Tibial nerve (tissue), 4 donors: ENCODE data around the gene HSPG2. TPM values are rescaled to one million over a fixed set of nuclear protein-coding genes. Genes with fewer than 3 reads are reported as not detected.

Experiments
- DNase-seq, 2 donors: peaks; one replicate each; pipeline ENCODE4 v3.0.0-alpha.2; 2019; ENCODE audit warnings: low spot score in 2 of 2
- H3K27ac ChIP-seq, 4 donors: fragments of 200-600 bp; sonication (generic) in 3 of 4; one replicate each; pipeline ENCODE4 v1.5.1; 2017 to 2019; ENCODE audit warnings: mild to moderate bottlenecking in 1 of 4
- H3K27me3 ChIP-seq, 2 donors: fragments of 200-600 bp; sonication (generic) in 1 of 2; one replicate each; pipeline versions ENCODE4 v1.5.1 to v1.6.0; 2017 to 2019
- H3K36me3 ChIP-seq, 3 donors: fragments of 200-600 bp; sonication (generic); one replicate each; pipeline ENCODE4 v1.5.1; 2018 to 2019
- H3K4me1 ChIP-seq, 4 donors: fragments of 200-600 bp; sonication (generic) in 3 of 4; one replicate each; pipeline ENCODE4 v1.5.1; 2017 to 2019
- H3K4me3 ChIP-seq, 4 donors: fragments of 200-600 bp; sonication (generic) in 3 of 4; one replicate each; pipeline ENCODE4 v1.5.1; 2017 to 2019; ENCODE audit warnings: mild to moderate bottlenecking in 1 of 4, moderate library complexity in 1 of 4
- H3K9me3 ChIP-seq, 4 donors: fragments of 200-600 bp; sonication (generic) in 3 of 4; one replicate each; pipeline ENCODE4 v1.5.1; 2017 to 2019
- EP300 ChIP-seq, 2 donors: sonication (generic); formaldehyde crosslinking; IDR thresholded peaks; one replicate each; pipeline ENCODE4 v1.6.1; 2017; ENCODE audit warnings: antibody characterized with exemption in 2 of 2, mild to moderate bottlenecking in 1 of 2
- POLR2A ChIP-seq, 2 donors: fragments of 450-650 bp; IDR thresholded peaks; one replicate each; pipeline ENCODE4 v1.6.1; 2017; ENCODE audit warnings: antibody characterized with exemption in 2 of 2, mild to moderate bottlenecking in 2 of 2, moderate library complexity in 2 of 2
- WGBS, 2 donors: methylation state at CpG; one replicate each; pipeline ENCODE4 v1.1.5; 2018; 5-methylcytosine and 5-hydroxymethylcytosine counted together
- total RNA-seq, 4 donors: library from RNA; depleted of rRNA; stranded (reverse); fragments of >200 nt; gene quantifications; one replicate each; pipeline ENCODE4 v1.1.0, GENCODE V29; 2016
- TF ChIP-seq, protein P1 (sequence below), 5 experiments: fragments of 200-600 bp in 3 of 5; fragments of 450-650 bp in 2 of 5; sonication (generic) in 3 of 5; IDR thresholded peaks; one replicate each; pipeline ENCODE4 v1.5.1; 2016 to 2019; ENCODE audit warnings: antibody characterized with exemption in 5 of 5, mild to moderate bottlenecking in 3 of 5, moderate library complexity in 2 of 5

The HSPG2 gene
- total RNA-seq, 4 donors from 2014 or later = 292 to 486 (median 404) TPM

DNA sequence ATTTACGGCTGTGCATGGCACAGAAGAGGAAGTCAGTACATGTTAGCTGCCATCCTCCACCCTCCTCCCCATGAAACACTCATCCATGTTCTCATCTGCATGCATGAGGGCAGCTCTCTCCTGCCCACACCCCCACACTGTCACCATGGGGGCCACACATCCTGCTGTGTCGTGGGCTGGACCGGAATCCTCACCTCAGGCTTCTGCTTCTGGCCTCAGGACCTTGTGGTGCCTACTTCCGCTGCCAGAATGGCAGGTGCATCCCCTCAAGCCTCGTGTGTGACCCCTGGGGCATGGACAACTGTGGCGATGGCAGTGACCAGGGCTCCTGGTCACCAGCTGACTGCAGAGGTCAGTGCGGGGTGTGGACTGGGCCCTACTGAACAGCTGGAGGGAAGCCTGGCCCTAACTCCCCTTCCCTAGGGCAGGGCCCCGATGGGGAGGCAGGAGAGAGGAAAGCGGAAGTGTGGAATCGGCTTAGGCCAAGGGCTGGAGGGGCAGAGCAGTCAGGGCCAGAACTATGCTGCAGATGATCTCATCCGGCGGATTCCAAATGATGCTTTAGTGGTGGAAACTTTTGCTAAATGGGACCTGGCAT is 121.3 kb downstream of the HSPG2 start:
- Histone ChIP-seq H3K9me3 (no peaks in the 10 kb centered on the region), H3K27ac (no peak overlapping the region), H3K27me3 (peaks cover 0 to 17% of the 10 kb centered on the region in 2 donors), H3K4me1 (peaks cover 0 to 18% (median 3%) of the 10 kb centered on the region in 4 donors), H3K36me3 (peaks cover 0 to 12% (median 0%) of the 10 kb centered on the region in 3 donors), H3K4me3 (no peak overlapping the region)
- no peak for DNase-seq
- TF ChIP-seq POLR2A (IDR thresholded peaks at IDR 0.05) (no peak), EP300 (IDR thresholded peaks at IDR 0.05) (no peak)
- TF ChIP-seq, protein P1, sequence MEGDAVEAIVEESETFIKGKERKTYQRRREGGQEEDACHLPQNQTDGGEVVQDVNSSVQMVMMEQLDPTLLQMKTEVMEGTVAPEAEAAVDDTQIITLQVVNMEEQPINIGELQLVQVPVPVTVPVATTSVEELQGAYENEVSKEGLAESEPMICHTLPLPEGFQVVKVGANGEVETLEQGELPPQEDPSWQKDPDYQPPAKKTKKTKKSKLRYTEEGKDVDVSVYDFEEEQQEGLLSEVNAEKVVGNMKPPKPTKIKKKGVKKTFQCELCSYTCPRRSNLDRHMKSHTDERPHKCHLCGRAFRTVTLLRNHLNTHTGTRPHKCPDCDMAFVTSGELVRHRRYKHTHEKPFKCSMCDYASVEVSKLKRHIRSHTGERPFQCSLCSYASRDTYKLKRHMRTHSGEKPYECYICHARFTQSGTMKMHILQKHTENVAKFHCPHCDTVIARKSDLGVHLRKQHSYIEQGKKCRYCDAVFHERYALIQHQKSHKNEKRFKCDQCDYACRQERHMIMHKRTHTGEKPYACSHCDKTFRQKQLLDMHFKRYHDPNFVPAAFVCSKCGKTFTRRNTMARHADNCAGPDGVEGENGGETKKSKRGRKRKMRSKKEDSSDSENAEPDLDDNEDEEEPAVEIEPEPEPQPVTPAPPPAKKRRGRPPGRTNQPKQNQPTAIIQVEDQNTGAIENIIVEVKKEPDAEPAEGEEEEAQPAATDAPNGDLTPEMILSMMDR (IDR thresholded peaks at IDR 0.05) = no peak
- WGBS, 2 donors = 56 to 58% methylated on average over 12 of the region's 12 CpGs

GRCh38 chr1:21814981-21815582 is 122.0 kb downstream of the HSPG2 start:
- Histone ChIP-seq H3K36me3 (peaks cover 0 to 7% (median 0%) of the 10 kb centered on the region in 3 donors), H3K4me1 (peaks cover 0 to 18% (median 3%) of the 10 kb centered on the region in 4 donors), H3K4me3 (no peak overlapping the region), H3K27me3 (peaks cover 0 to 17% of the 10 kb centered on the region in 2 donors), H3K27ac (no peak overlapping the region), H3K9me3 (no peaks in the 10 kb centered on the region)
- no peak for DNase-seq
- TF ChIP-seq POLR2A (IDR thresholded peaks at IDR 0.05) (no peak), EP300 (IDR thresholded peaks at IDR 0.05) (no peak)
- WGBS, 2 donors = 91 to 95% methylated on average over 15 of the region's 15 CpGs

- DNase-seq = no peak
- peaks cover 0 to under 1% (median 0%) of the 10 kb centered on the region in 3 donors for H3K36me3 ChIP-seq
- TF ChIP-seq, protein P1 (IDR thresholded peaks at IDR 0.05) = peak; percentile 26 to 51 (median 45)
- no peak for TF ChIP-seq EP300 (IDR thresholded peaks at IDR 0.05)
- H3K27ac ChIP-seq = no peak overlapping the region
- peaks cover 0 to 18% (median 3%) of the 10 kb centered on the region in 4 donors for H3K4me1 ChIP-seq
- 21 to 23% methylated on average over 51 to 55 of the region's 65 CpGs for whole genome bisulfite sequencing, 2 donors
- no peaks in the 10 kb centered on the region for H3K9me3 ChIP-seq
- peaks cover 0 to 17% of the 10 kb centered on the region in 2 donors for H3K27me3 ChIP-seq
- H3K4me3 ChIP-seq = peak overlapping the region in 3 of 4 donors; percentile 9 to 40 (median 31)
Measured at GRCh38 chr1:21814241-21814918, 122.7 kb downstream of the HSPG2 start.

- Histone ChIP-seq H3K27ac (no peak overlapping the region), H3K27me3 (peaks cover 0 to 17% of the 10 kb centered on the region in 2 donors), H3K4me1 (peaks cover 0 to 12% (median 3%) of the 10 kb centered on the region in 4 donors), H3K36me3 (no peaks in the 10 kb centered on the region), H3K9me3 (no peaks in the 10 kb centered on the region), H3K4me3 (no peak overlapping the region)
- no peak for DNase-seq
- 90 to 94% methylated on average over 3 of the region's 3 CpGs for WGBS, 2 donors
- no peak for TF ChIP-seq EP300 (IDR thresholded peaks at IDR 0.05)
Measured at GRCh38 chr1:21813542-21813941, 123.6 kb downstream of the HSPG2 start.

- Histone ChIP-seq H3K27me3 (peaks cover 0 to 17% of the 10 kb centered on the region in 2 donors), H3K4me3 (no peak within 1 kb of the TSS), H3K4me1 (peaks cover 0 to 12% (median 3%) of the 10 kb centered on the region in 4 donors), H3K36me3 (no peaks in the 10 kb centered on the region), H3K9me3 (no peaks in the 10 kb centered on the region), H3K27ac (no peak within 1 kb of the TSS)
- DNase-seq = no peak
- TF ChIP-seq, protein P1 (IDR thresholded peaks at IDR 0.05) = no peak
- TF ChIP-seq POLR2A (IDR thresholded peaks at IDR 0.05) (no peak), EP300 (IDR thresholded peaks at IDR 0.05) (no peak)
- WGBS, 2 donors = 45 to 57% methylated on average over 2 of the region's 2 CpGs
Measured at GRCh38 chr1:21811875-21812305, 125.2 kb downstream of the HSPG2 start, which contains the start of gene LDLRAD2. Gene LDLRAD2, plus strand, starts transcription at chr1:21812265. Its CDS starts 187 bp downstream, at chr1:21812452.

- DNase-seq = no peak
- WGBS, 2 donors = 71 to 82% methylated on average over 2 of the region's 2 CpGs
- Histone ChIP-seq H3K4me1 (no peaks in the 10 kb centered on the region), H3K9me3 (no peaks in the 10 kb centered on the region), H3K27ac (no peak overlapping the region), H3K4me3 (no peak overlapping the region), H3K36me3 (no peaks in the 10 kb centered on the region), H3K27me3 (no peaks in the 10 kb centered on the region)
- TF ChIP-seq, protein P1 (IDR thresholded peaks at IDR 0.05) = no peak
- TF ChIP-seq POLR2A (IDR thresholded peaks at IDR 0.05) = no peak
- TF ChIP-seq EP300 (IDR thresholded peaks at IDR 0.05) = no peak
Measured at GRCh38 chr1:21804536-21804935, 132.6 kb downstream of the HSPG2 start.
